ENCODE data around the gene MAP2K4.

The MAP2K4 gene

GRCh38 chr17:11986179-11986941 lies 34.3 kb upstream of the MAP2K4 start:
- Histone ChIP-seq H3K9me3 (ENCODE audit: severe bottlenecking) (no peaks in the 10 kb centered on the region), H3K4me3 (ENCODE audit: severe bottlenecking) (no peak overlapping the region), H3K27ac (ENCODE audit: poor library complexity, severe bottlenecking) (no peak overlapping the region), H3K4me1 (ENCODE audit: insufficient read depth, poor library complexity, severe bottlenecking) (no peaks in the 10 kb centered on the region), H3K36me3 (ENCODE audit: low read depth) (peaks cover 42% of the 10 kb centered on the region), H3K27me3 (ENCODE audit: insufficient read depth, poor library complexity, severe bottlenecking) (no peaks in the 10 kb centered on the region)
- ATAC-seq (ENCODE audit: low read depth), result no peak
- DNase-seq (ENCODE audit: low spot score), result no peak
- TF ChIP-seq, protein P1, sequence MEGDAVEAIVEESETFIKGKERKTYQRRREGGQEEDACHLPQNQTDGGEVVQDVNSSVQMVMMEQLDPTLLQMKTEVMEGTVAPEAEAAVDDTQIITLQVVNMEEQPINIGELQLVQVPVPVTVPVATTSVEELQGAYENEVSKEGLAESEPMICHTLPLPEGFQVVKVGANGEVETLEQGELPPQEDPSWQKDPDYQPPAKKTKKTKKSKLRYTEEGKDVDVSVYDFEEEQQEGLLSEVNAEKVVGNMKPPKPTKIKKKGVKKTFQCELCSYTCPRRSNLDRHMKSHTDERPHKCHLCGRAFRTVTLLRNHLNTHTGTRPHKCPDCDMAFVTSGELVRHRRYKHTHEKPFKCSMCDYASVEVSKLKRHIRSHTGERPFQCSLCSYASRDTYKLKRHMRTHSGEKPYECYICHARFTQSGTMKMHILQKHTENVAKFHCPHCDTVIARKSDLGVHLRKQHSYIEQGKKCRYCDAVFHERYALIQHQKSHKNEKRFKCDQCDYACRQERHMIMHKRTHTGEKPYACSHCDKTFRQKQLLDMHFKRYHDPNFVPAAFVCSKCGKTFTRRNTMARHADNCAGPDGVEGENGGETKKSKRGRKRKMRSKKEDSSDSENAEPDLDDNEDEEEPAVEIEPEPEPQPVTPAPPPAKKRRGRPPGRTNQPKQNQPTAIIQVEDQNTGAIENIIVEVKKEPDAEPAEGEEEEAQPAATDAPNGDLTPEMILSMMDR (IDR thresholded peaks at IDR 0.05; ENCODE audit: poor library complexity, severe bottlenecking), result no peak

DNA sequence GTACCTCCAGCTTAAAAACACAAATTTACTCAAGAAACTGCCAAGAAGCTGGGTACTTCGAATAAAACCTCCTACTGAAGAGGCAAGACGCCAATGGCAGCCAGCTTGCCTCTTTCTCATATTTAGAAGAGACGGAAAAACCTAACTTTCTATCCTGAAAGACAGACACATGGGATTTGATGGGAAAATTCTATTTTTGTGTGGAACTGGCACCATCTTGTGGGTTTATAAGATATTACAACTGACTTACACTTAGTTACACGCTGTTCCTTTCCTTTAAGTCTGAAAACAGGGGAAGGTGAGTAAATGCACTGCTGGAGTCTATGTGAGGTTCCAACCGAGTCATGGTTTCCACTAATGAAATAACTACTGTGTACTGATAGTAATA lies 33.7 kb upstream of the MAP2K4 start:
- ATAC-seq (ENCODE audit: low read depth), result peak; percentile 33; the same call in 1 of the 3 replicates
- no peaks in the 10 kb centered on the region for H3K9me3 ChIP-seq (ENCODE audit: severe bottlenecking)
- TF ChIP-seq, protein P1 (IDR thresholded peaks at IDR 0.05; ENCODE audit: poor library complexity, severe bottlenecking), result peak; percentile 69
- no peaks in the 10 kb centered on the region for H3K4me1 ChIP-seq (ENCODE audit: insufficient read depth, poor library complexity, severe bottlenecking)
- DNase-seq (ENCODE audit: low spot score), result no peak
- no peak overlapping the region for H3K4me3 ChIP-seq (ENCODE audit: severe bottlenecking)
- H3K27me3 ChIP-seq (ENCODE audit: insufficient read depth, poor library complexity, severe bottlenecking), result no peaks in the 10 kb centered on the region
- H3K27ac ChIP-seq (ENCODE audit: poor library complexity, severe bottlenecking), result no peak overlapping the region
- H3K36me3 ChIP-seq (ENCODE audit: low read depth), result peaks cover 48% of the 10 kb centered on the region

- DNase-seq (ENCODE audit: low spot score) (no peak), ATAC-seq (ENCODE audit: low read depth) (no peak)
- H3K27ac ChIP-seq (ENCODE audit: poor library complexity, severe bottlenecking), result no peak overlapping the region
- no peaks in the 10 kb centered on the region for H3K4me1 ChIP-seq (ENCODE audit: insufficient read depth, poor library complexity, severe bottlenecking)
- H3K27me3 ChIP-seq (ENCODE audit: insufficient read depth, poor library complexity, severe bottlenecking), result no peaks in the 10 kb centered on the region
- no peaks in the 10 kb centered on the region for H3K9me3 ChIP-seq (ENCODE audit: severe bottlenecking)
- peaks cover 34% of the 10 kb centered on the region for H3K36me3 ChIP-seq (ENCODE audit: low read depth)
- TF ChIP-seq, protein P1 (IDR thresholded peaks at IDR 0.05; ENCODE audit: poor library complexity, severe bottlenecking), result no peak
- no peak overlapping the region for H3K4me3 ChIP-seq (ENCODE audit: severe bottlenecking)
Measured at GRCh38 chr17:11990363-11990983, 30.2 kb upstream of the MAP2K4 start.

GRCh38 chr17:11991461-11991860 lies 29.2 kb upstream of the MAP2K4 start:
- Histone ChIP-seq H3K4me1 (ENCODE audit: insufficient read depth, poor library complexity, severe bottlenecking) (peaks cover 8% of the 10 kb centered on the region), H3K27ac (ENCODE audit: poor library complexity, severe bottlenecking) (no peak overlapping the region)
- ATAC-seq (ENCODE audit: low read depth), result no peak

More at GRCh38 chr17:11991461-11991860, 29.2 kb upstream of the MAP2K4 start:
- Histone ChIP-seq H3K4me3 (ENCODE audit: severe bottlenecking) (no peak overlapping the region), H3K9me3 (ENCODE audit: severe bottlenecking) (no peaks in the 10 kb centered on the region), H3K27me3 (ENCODE audit: insufficient read depth, poor library complexity, severe bottlenecking) (no peaks in the 10 kb centered on the region), H3K36me3 (ENCODE audit: low read depth) (peaks cover 24% of the 10 kb centered on the region)
- TF ChIP-seq, protein P1 (IDR thresholded peaks at IDR 0.05; ENCODE audit: poor library complexity, severe bottlenecking), result no peak
- DNase-seq (ENCODE audit: low spot score), result no peak

Data from RWPE2 (cell line).